Activated CD4-positive, alpha-beta memory T cell treated with anti-CD3 and anti-CD28 coated beads for 36 hours (primary cell): Measurements from ENCODE around the gene PCGF3. TPM values are rescaled to one million over a fixed set of nuclear protein-coding genes. Genes with fewer than 3 reads are reported as not detected.
"Not testable (repeated sequence)": the region's sequence is repeated elsewhere in the genome, so short reads cannot be mapped to it uniquely, and the experiment has no call there.

Experiments used
- CTCF ChIA-PET: fragments of 350-600 bp; sonication (Branson Sonifier 250); formaldehyde crosslinking; loops from one replicate; lab custom pipeline; 2021; ENCODE audit warnings: antibody characterized with exemption, inconsistent platforms; lab: Charles Lee
- POLR2A ChIA-PET: fragments of 350-600 bp; sonication (Branson Sonifier 250); formaldehyde crosslinking; loops from one replicate; lab custom pipeline; 2021; ENCODE audit warnings: antibody characterized with exemption; lab: Charles Lee
- DNase-seq: peaks from one replicate; pipeline ENCODE4 v3.0.0-alpha.2; 2020
- H3K27ac Mint-ChIP-seq: one replicate; pipeline ENCODE4 v1.8.0; 2021; ENCODE audit warnings: mixed read lengths
- H3K27me3 Mint-ChIP-seq: one replicate; pipeline ENCODE4 v1.8.0; 2021; ENCODE audit warnings: mixed read lengths
- H3K36me3 Mint-ChIP-seq: one replicate; pipeline ENCODE4 v1.8.0; 2021; ENCODE audit warnings: mixed read lengths
- H3K4me1 Mint-ChIP-seq: one replicate; pipeline ENCODE4 v1.8.0; 2021; ENCODE audit warnings: low read depth, mixed read lengths
- H3K4me3 Mint-ChIP-seq: one replicate; pipeline ENCODE4 v1.8.0; 2021; ENCODE audit warnings: mild to moderate bottlenecking, mixed read lengths
- H3K9me3 Mint-ChIP-seq: one replicate; pipeline ENCODE4 v1.8.0; 2021; ENCODE audit warnings: mixed read lengths
- intact Hi-C: fragments of 100-400 bp; cut with micrococcal nuclease; formaldehyde crosslinking; loops from one replicate; pipeline ENCODE4 v1.15.1; 2023
- total RNA-seq, 2 experiments: library from RNA; stranded (reverse); gene quantifications; one replicate each; pipeline ENCODE4 v1.2.3, GENCODE V29; 2021

Gene PCGF3
- total RNA-seq, 2 experiments from 2014 or later: 27.8 to 29.3 TPM

- ChIA-PET POLR2A (no interaction called here), CTCF (no interaction called here)
- DNase-seq: no peak
- Mint-ChIP-seq H3K36me3 (no peaks in the 10 kb centered on the region), H3K4me1 (peaks cover 17% of the 10 kb centered on the region), H3K9me3 (no peaks in the 10 kb centered on the region), H3K27me3 (no peaks in the 10 kb centered on the region), H3K27ac (no peak overlapping the region), H3K4me3 (no peak overlapping the region)
- intact Hi-C loops: no loop called here
Measured at GRCh38 chr4:703336-704197, 2.1 kb upstream of the PCGF3 start.

GRCh38 chr4:704198-704891 is 1.3 kb upstream of the PCGF3 start:
- no peaks in the 10 kb centered on the region for H3K9me3 Mint-ChIP-seq
- no peaks in the 10 kb centered on the region for H3K27me3 Mint-ChIP-seq
- ChIA-PET POLR2A (no interaction called here), CTCF (no interaction called here)
- peaks cover 20% of the 10 kb centered on the region for H3K4me1 Mint-ChIP-seq
- no peaks in the 10 kb centered on the region for H3K36me3 Mint-ChIP-seq
- no peak for DNase-seq
- H3K27ac Mint-ChIP-seq: no peak overlapping the region
- H3K4me3 Mint-ChIP-seq: no peak overlapping the region
- intact Hi-C loops: no loop called here

- H3K36me3 Mint-ChIP-seq: no peaks in the 10 kb centered on the region
- no peak overlapping the region for H3K27ac Mint-ChIP-seq
- POLR2A ChIA-PET: no interaction called here
- peak overlapping the region; percentile 75 for H3K4me3 Mint-ChIP-seq
- CTCF ChIA-PET: no interaction called here
- H3K9me3 Mint-ChIP-seq: no peaks in the 10 kb centered on the region
- peaks cover 22% of the 10 kb centered on the region for H3K4me1 Mint-ChIP-seq
- DNase-seq: no peak
- H3K27me3 Mint-ChIP-seq: no peaks in the 10 kb centered on the region
- intact Hi-C loops: loop anchor here (1.0 kb wide), 3 partner anchors 31 to 306 kb away; partner anchors contain the start of genes ATP5ME, FGFRL1 and MYL5
Measured at GRCh38 chr4:704971-705277, 708 bp upstream of the PCGF3 start.

- Mint-ChIP-seq H3K4me1 (peaks cover 22% of the 10 kb centered on the region), H3K4me3 (peak overlapping the region; percentile 29)
- intact Hi-C loops, H3K36me3 Mint-ChIP-seq, H3K27ac Mint-ChIP-seq, DNase-seq, POLR2A ChIA-PET, H3K9me3 Mint-ChIP-seq, CTCF ChIA-PET, H3K27me3 Mint-ChIP-seq: not testable (repeated sequence)
Measured at GRCh38 chr4:706083-706633, 526 bp downstream of the PCGF3 start.

GRCh38 chr4:706834-707598 is 1.4 kb downstream of the PCGF3 start:
- Mint-ChIP-seq H3K27ac (no peak overlapping the region), H3K27me3 (no peaks in the 10 kb centered on the region), H3K4me3 (no peak overlapping the region), H3K36me3 (no peaks in the 10 kb centered on the region), H3K4me1 (peaks cover 22% of the 10 kb centered on the region), H3K9me3 (no peaks in the 10 kb centered on the region)
- no peak for DNase-seq
- intact Hi-C loops: no loop called here
- POLR2A ChIA-PET: no interaction called here
- CTCF ChIA-PET: no interaction called here

GRCh38 chr4:707929-708630 is 2.4 kb downstream of the PCGF3 start:
- no peaks in the 10 kb centered on the region for H3K9me3 Mint-ChIP-seq
- ChIA-PET POLR2A (no interaction called here), CTCF (interaction anchor here (0.6 kb wide), 1 partner anchor 35 kb away, joined by 3 read pairs; no protein-coding TSS in a partner anchor)
- no peak overlapping the region for H3K27ac Mint-ChIP-seq
- no peak overlapping the region for H3K4me3 Mint-ChIP-seq
- intact Hi-C loops: no loop called here
- H3K36me3 Mint-ChIP-seq: no peaks in the 10 kb centered on the region
- peaks cover 22% of the 10 kb centered on the region for H3K4me1 Mint-ChIP-seq
- no peaks in the 10 kb centered on the region for H3K27me3 Mint-ChIP-seq
- DNase-seq: no peak

GRCh38 chr4:708631-708933 is 3.0 kb downstream of the PCGF3 start:
- ChIA-PET POLR2A (no interaction called here), CTCF (interaction anchor here (0.6 kb wide), 1 partner anchor 34 kb away, joined by 3 read pairs; no protein-coding TSS in a partner anchor)
- H3K36me3 Mint-ChIP-seq: no peaks in the 10 kb centered on the region
- peaks cover 22% of the 10 kb centered on the region for H3K4me1 Mint-ChIP-seq
- H3K4me3 Mint-ChIP-seq: no peak overlapping the region
- no peaks in the 10 kb centered on the region for H3K27me3 Mint-ChIP-seq
- intact Hi-C loops: no loop called here
- no peaks in the 10 kb centered on the region for H3K9me3 Mint-ChIP-seq
- DNase-seq: no peak
- no peak overlapping the region for H3K27ac Mint-ChIP-seq

GRCh38 chr4:709348-709747 is 3.7 kb downstream of the PCGF3 start:
- POLR2A ChIA-PET: no interaction called here
- CTCF ChIA-PET: interaction anchor here (0.6 to 0.7 kb wide), 2 partner anchors 33 to 35 kb away, joined by 4 read pairs; partner anchors contain the start of gene ATP5ME
- Mint-ChIP-seq H3K4me1 (peaks cover 22% of the 10 kb centered on the region), H3K4me3 (no peak overlapping the region), H3K27ac (no peak overlapping the region), H3K9me3 (no peaks in the 10 kb centered on the region), H3K27me3 (no peaks in the 10 kb centered on the region), H3K36me3 (no peaks in the 10 kb centered on the region)
- intact Hi-C loops: no loop called here
- DNase-seq: no peak

GRCh38 chr4:710116-710515 is 4.5 kb downstream of the PCGF3 start:
- H3K4me3 Mint-ChIP-seq: no peak overlapping the region
- H3K4me1 Mint-ChIP-seq: peaks cover 22% of the 10 kb centered on the region
- H3K9me3 Mint-ChIP-seq: no peaks in the 10 kb centered on the region
- H3K27me3 Mint-ChIP-seq: no peaks in the 10 kb centered on the region
- ChIA-PET CTCF (interaction anchor here (0.6 kb wide), 1 partner anchor 36 kb away, joined by 4 read pairs; the partner anchor contains the start of gene ATP5ME), POLR2A (no interaction called here)
- H3K36me3 Mint-ChIP-seq: no peaks in the 10 kb centered on the region
- no peak for DNase-seq
- intact Hi-C loops: no loop called here
- no peak overlapping the region for H3K27ac Mint-ChIP-seq

- Mint-ChIP-seq H3K36me3 (no peaks in the 10 kb centered on the region), H3K27me3 (no peaks in the 10 kb centered on the region), H3K27ac (no peak overlapping the region), H3K4me3 (no peak overlapping the region), H3K9me3 (no peaks in the 10 kb centered on the region), H3K4me1 (peaks cover 20% of the 10 kb centered on the region)
- DNase-seq: no peak
- POLR2A ChIA-PET: interaction anchor here (1.2 kb wide), 1 partner anchor 10 kb away, joined by 3 read pairs; no protein-coding TSS in a partner anchor
- CTCF ChIA-PET: no interaction called here
- intact Hi-C loops: no loop called here
Measured at GRCh38 chr4:710916-711315, 5.3 kb downstream of the PCGF3 start.

GRCh38 chr4:712093-712492 is 6.5 kb downstream of the PCGF3 start:
- Mint-ChIP-seq H3K27ac (no peak overlapping the region), H3K4me3 (no peak overlapping the region), H3K27me3 (no peaks in the 10 kb centered on the region), H3K4me1 (peaks cover 20% of the 10 kb centered on the region), H3K36me3 (no peaks in the 10 kb centered on the region), H3K9me3 (no peaks in the 10 kb centered on the region)
- ChIA-PET CTCF (no interaction called here), POLR2A (no interaction called here)
- intact Hi-C loops: no loop called here
- DNase-seq: no peak
